Activated CD8-positive, alpha-beta T cell treated with anti-CD3 and anti-CD28 coated beads for 36 hours (primary cell): ENCODE measurements around the gene VPS35L. TPM values are rescaled to one million over a fixed set of nuclear protein-coding genes. Genes with fewer than 3 reads are reported as not detected.

Experiments used
- ATAC-seq: fragments of 200-7000 bp; cut with Tn5 transposase; one replicate; pipeline ENCODE4 v1.10.0; 2021; ENCODE audit warnings: mild to moderate bottlenecking, moderate library complexity
- CTCF ChIA-PET: fragments of 350-600 bp; sonication (Branson Sonifier 250); formaldehyde crosslinking; loops from one replicate; lab custom pipeline; 2021; ENCODE audit warnings: antibody characterized with exemption; lab: Charles Lee
- POLR2A ChIA-PET: fragments of 350-600 bp; sonication (Branson Sonifier 250); formaldehyde crosslinking; loops from one replicate; lab custom pipeline; 2021; ENCODE audit warnings: antibody characterized with exemption; lab: Charles Lee
- DNase-seq: peaks from one replicate; pipeline ENCODE4 v3.0.0-alpha.2; 2020
- H3K27ac Mint-ChIP-seq: one replicate; pipeline ENCODE4 v1.8.0; 2021; ENCODE audit warnings: mild to moderate bottlenecking, mixed read lengths
- H3K27me3 Mint-ChIP-seq: one replicate; pipeline ENCODE4 v1.8.0; 2021; ENCODE audit warnings: mixed read lengths
- H3K36me3 Mint-ChIP-seq: one replicate; pipeline ENCODE4 v1.8.0; 2021; ENCODE audit warnings: low read depth, mixed read lengths
- H3K4me1 Mint-ChIP-seq: one replicate; pipeline ENCODE4 v1.8.0; 2021; ENCODE audit warnings: low read depth, mixed read lengths
- H3K4me3 Mint-ChIP-seq: one replicate; pipeline ENCODE4 v1.8.0; 2021; ENCODE audit warnings: mild to moderate bottlenecking, moderate library complexity, mixed read lengths
- H3K9me3 Mint-ChIP-seq: one replicate; pipeline ENCODE4 v1.8.0; 2021; ENCODE audit warnings: mixed read lengths
- intact Hi-C: fragments of 100-400 bp; cut with micrococcal nuclease; formaldehyde crosslinking; loops from one replicate; pipeline ENCODE4 v1.10.0; 2022
- total RNA-seq, 2 experiments: library from RNA; stranded (reverse); gene quantifications; one replicate each; pipeline ENCODE4 v1.2.3, GENCODE V29; 2021
- TF ChIP-seq, protein P1 (sequence below): fragments of 200-600 bp; IDR thresholded peaks from one replicate; pipeline ENCODE4 v1.8.0; 2022; ENCODE audit warnings: antibody characterized with exemption, mild to moderate bottlenecking

Gene VPS35L
- total RNA-seq, 2 experiments from 2014 or later = 32.1 to 34.8 TPM

DNA sequence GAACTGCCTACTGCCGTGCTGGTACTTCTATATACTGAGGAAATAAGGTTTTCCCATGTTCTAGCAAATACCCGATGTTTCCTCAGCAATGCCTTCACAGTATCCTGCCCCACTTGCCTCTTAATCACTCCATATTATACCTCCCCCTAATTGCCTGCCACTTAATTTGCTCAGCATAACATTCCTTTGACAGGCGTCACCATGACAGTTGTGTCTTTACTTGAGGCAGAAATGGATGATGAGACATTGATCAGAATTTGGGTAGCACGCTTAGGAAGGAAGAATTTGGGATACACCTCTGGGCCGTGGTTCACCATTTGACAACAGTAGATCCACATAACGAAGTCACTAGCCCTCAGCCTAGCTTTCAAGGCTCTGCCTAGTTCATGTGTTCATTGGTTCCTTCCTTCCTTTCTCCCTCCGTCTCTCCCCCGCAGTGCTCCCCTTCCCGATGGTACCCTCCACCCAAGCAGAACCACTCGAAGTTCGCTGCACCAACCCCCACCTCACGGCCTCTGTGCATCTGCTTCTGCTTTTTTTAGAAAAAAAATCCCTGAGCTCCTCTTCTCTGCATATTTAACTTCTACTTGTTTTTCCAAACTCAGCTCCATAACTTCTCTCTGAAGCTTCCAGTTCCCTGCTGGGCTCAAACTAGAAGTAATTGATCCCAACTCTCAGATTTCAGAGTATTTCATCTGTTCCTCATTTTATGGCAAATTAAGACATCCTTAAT is 182.0 kb downstream of the VPS35L start:
- intact Hi-C loops = no loop called here
- no peaks in the 10 kb centered on the region for H3K4me1 Mint-ChIP-seq
- no peak overlapping the region for H3K4me3 Mint-ChIP-seq
- ChIA-PET CTCF (no interaction called here), POLR2A (no interaction called here)
- ATAC-seq (no peak), DNase-seq (no peak)
- no peak overlapping the region for H3K27ac Mint-ChIP-seq
- no peaks in the 10 kb centered on the region for H3K27me3 Mint-ChIP-seq
- TF ChIP-seq, protein P1, sequence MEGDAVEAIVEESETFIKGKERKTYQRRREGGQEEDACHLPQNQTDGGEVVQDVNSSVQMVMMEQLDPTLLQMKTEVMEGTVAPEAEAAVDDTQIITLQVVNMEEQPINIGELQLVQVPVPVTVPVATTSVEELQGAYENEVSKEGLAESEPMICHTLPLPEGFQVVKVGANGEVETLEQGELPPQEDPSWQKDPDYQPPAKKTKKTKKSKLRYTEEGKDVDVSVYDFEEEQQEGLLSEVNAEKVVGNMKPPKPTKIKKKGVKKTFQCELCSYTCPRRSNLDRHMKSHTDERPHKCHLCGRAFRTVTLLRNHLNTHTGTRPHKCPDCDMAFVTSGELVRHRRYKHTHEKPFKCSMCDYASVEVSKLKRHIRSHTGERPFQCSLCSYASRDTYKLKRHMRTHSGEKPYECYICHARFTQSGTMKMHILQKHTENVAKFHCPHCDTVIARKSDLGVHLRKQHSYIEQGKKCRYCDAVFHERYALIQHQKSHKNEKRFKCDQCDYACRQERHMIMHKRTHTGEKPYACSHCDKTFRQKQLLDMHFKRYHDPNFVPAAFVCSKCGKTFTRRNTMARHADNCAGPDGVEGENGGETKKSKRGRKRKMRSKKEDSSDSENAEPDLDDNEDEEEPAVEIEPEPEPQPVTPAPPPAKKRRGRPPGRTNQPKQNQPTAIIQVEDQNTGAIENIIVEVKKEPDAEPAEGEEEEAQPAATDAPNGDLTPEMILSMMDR = no peak
- H3K9me3 Mint-ChIP-seq = no peaks in the 10 kb centered on the region
- no peaks in the 10 kb centered on the region for H3K36me3 Mint-ChIP-seq

DNA sequence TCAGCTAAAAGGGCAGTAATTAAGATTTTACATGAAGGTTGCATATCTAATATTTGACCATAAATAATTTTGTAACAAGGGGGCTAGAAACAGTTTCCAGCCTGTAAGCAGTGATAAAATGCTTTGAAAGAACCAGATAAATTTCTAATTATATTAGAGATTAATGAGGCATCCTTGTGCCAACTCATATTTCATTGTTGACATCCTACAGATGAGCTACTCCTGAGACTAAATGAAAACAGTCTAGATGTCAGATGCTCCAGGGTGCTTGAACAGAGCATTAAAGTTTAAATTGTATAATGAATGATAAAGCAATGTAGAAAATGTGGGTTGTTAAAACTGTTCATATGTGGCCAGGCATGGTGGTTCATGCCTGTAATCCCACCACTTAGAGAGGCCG is 185.9 kb downstream of the VPS35L start:
- POLR2A ChIA-PET = no interaction called here
- Mint-ChIP-seq H3K9me3 (no peaks in the 10 kb centered on the region), H3K36me3 (no peaks in the 10 kb centered on the region), H3K27me3 (no peaks in the 10 kb centered on the region), H3K4me3 (no peak overlapping the region), H3K27ac (no peak overlapping the region), H3K4me1 (no peaks in the 10 kb centered on the region)
- ATAC-seq (no peak), DNase-seq (no peak)
- TF ChIP-seq, protein P1 = no peak
- CTCF ChIA-PET = no interaction called here
- intact Hi-C loops = no loop called here

DNA sequence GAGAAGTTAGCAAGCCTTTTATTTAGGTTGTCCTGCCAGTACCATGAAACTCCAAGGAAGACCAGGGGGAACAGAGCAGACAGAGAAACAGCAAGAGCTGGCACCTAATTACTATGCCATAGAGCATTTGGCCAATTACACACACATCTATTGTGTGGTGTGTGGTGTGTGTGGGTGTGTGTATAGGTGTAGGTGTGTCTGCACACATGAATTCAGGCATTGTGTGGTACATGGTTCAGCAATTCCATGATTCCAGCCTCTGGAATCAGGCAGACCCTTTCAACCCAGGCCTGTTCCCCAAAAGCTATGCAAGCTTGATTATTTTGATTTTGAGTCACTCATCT is 188.3 kb downstream of the VPS35L start:
- Mint-ChIP-seq H3K27ac (no peak overlapping the region), H3K36me3 (no peaks in the 10 kb centered on the region), H3K4me3 (no peak overlapping the region), H3K9me3 (no peaks in the 10 kb centered on the region), H3K27me3 (no peaks in the 10 kb centered on the region), H3K4me1 (no peaks in the 10 kb centered on the region)
- no peak for ATAC-seq
- POLR2A ChIA-PET = no interaction called here
- intact Hi-C loops = no loop called here
- TF ChIP-seq, protein P1 = no peak
- DNase-seq = no peak
- CTCF ChIA-PET = interaction anchor here (0.6 kb wide), 1 partner anchor 127 kb away, joined by 4 read pairs; no protein-coding TSS in a partner anchor

DNA sequence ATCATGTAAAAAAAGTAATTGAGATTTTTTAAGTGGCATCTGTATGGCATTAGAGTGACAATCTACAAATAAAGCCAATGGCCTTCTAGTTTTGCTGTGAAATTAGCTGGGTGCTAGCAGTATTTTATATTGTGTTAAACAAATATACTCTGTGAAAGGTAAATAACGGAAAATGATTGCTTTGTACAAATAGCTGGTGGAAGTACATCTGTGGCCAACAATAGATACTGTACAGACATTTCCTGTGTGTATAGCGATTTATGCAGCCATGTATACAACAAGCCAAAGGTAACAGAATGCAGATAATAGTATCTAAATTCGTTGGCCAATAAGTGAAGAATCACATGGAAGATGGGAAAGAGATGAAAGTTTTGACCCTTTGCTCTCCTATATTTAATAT is 189.2 kb downstream of the VPS35L start:
- TF ChIP-seq, protein P1 = no peak
- DNase-seq = no peak
- Mint-ChIP-seq H3K27ac (no peak overlapping the region), H3K36me3 (no peaks in the 10 kb centered on the region), H3K9me3 (no peaks in the 10 kb centered on the region), H3K27me3 (no peaks in the 10 kb centered on the region), H3K4me3 (no peak overlapping the region), H3K4me1 (no peaks in the 10 kb centered on the region)
- ChIA-PET POLR2A (no interaction called here), CTCF (no interaction called here)
- intact Hi-C loops = no loop called here
- ATAC-seq = no peak

DNA sequence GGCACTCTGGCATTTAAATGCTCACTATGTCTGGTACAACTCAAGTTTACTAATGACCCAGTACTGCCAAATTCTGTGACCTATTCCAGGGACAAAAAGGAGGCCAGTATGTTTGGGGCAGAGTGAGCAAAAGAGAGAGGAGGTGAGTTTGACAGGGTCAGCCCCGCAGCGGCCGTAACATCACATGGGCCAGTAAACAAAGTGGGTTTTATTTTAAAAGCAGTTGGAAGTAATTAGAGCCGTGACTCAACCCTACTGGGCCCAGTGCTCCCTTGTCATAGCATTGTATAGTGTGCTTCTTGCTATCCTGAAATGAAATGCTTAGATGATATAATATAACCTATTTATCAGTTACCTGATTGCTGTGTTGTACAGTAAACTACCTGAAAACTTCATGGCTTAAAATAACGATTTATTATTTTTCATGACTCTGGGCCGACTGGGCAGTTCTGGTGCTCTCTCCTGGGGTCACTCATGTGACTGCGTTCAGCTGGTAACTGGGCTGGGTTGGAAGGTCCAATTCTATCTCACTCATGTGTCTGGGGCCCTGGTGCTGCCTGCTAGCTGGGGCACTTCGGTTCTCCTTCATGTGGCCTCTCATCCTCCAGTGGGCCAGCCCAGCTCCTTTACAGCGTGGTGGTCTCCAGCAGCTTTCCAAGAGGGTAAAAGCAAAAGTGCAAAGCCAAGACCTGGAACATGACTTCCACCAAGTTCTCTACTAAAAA is 189.9 kb downstream of the VPS35L start:
- no peak overlapping the region for H3K4me3 Mint-ChIP-seq
- intact Hi-C loops = no loop called here
- no peaks in the 10 kb centered on the region for H3K9me3 Mint-ChIP-seq
- no peaks in the 10 kb centered on the region for H3K36me3 Mint-ChIP-seq
- DNase-seq (no peak), ATAC-seq (no peak)
- no peaks in the 10 kb centered on the region for H3K27me3 Mint-ChIP-seq
- H3K27ac Mint-ChIP-seq = no peak overlapping the region
- CTCF ChIA-PET = no interaction called here
- TF ChIP-seq, protein P1 = no peak
- H3K4me1 Mint-ChIP-seq = no peaks in the 10 kb centered on the region
- POLR2A ChIA-PET = interaction anchor here (0.6 kb wide), 1 partner anchor 33 kb away, joined by 3 read pairs; no protein-coding TSS in a partner anchor
